HCEC 1CT (cell line): ENCODE measurements around the gene PRMT7.

Source experiments
- DNase-seq: peaks from one replicate; pipeline ENCODE4 v3.0.0-alpha.2; 2017

PRMT7 gene

DNA sequence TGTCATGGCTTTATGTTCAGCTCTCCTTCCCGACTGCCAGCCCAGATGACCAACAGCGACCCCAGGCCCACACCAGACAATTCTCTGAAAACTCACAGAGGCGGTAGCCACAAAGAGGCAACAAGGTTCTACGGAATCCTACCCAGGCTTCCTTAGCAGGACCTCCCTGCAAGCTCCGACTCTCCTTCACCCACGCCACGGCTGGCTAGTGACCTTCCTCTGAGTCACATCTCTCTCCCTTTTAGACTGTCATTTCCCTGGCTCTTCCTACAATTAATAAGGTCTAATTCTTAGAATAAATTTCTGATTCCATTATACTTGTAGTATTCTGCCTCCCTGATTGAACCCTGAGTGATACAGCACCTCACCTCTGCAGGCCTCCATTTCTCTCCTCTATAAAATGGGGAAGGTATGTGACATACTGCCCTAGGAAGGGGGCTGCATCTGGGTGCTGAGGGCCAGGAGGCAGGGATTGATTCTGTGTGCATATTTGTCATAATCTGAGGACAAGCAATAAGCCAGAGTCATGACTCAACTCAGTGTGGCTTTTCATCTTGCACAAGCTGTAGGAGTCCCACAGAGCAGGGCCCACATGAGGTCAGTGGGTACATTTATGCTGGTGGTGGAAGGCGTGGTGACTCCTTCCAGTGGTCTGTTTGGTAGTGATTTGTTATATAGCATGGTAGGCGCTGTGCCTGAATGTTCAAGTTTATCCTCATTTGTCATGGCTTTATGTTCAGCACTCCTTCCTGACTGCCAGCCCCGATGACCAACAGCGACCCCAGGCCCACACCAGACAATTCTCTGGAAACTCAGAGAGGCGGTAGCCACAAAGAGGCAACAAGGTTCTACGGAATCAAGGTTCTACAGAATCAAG, 91.3 kb downstream of the PRMT7 start:
- peak; percentile 43 for DNase-seq

DNA sequence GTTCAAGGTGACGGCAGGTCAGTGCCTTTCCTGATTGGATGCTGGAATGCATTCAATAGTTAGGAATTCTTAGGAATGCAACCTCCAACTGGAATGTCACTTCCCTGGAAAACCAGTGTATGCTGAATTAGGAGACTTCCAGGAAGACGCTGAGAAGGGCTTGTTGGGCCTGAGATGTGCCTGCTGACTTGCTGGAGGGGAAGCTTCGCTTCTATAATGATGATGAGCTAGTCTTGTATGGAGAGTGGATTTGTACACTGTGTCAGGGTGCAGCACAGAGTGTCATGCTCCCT, 91.9 kb downstream of the PRMT7 start:
- DNase-seq, result no peak

DNA sequence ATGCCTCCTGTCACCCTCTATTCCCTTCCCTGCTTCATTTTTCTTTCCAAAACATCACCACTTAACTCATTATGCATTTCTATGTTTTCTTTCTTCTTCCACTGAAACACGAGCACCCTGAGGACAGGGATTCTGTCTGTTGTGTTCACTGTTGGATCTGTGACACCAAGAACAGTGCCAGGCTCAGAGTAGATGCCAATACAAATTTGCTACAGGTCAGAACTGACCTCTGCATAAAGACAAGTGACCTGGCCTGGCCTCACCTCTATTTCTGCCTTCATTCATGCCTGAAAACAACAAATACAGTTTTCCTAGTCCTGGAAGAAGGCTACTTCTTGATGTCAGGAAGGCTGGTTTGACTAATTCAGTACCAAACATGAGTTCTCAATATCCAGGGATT, 92.4 kb downstream of the PRMT7 start:
- no peak for DNase-seq

DNA sequence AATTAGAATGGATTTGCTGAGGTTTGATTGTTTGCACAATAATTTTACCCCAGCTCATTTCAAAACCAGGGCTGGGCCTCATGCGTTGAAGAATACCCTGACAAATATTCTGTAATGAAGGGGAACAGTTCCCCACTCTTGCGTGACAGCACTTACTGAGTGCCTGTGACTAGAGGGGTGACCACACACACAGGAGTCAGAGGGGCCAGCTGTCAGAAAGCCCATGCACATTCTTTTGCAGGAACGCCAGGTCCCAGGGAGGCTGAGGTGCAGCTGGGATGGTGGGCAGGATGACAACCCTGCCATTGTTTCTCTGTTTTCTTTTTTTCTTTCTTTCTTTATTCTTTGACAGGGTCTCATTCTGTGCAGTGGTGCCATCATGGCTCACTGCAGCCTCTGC, 92.9 kb downstream of the PRMT7 start:
- no peak for DNase-seq

DNA sequence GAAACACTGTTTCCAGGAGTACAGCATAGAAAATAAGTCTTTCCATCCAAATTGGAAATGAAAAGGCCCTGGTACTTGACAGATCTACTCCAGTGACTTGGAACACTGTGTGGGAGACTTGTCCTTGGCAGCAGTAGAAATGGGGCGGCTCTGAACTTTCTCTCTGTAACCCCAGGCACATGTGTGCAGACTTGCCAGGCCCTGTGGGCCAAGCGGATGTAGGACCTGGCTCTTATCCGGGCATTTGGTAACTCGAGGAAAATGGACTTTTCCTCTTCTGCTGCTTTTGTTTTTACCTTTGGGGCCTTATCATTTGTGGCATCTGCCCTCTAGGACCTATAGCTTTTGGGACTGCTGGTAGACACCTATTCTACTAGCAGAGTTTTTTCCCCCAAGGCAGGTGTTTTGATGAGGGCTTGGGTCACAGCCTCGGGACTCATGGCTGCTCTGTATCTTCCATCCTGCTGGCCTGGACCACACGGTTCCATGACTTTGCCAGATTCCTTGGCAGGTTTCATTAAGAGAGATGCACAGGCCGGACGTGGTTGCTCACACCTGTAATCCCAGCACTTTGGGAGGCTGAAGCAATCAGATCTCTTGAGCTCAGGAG, 94.0 kb downstream of the PRMT7 start:
- DNase-seq, result no peak

DNA sequence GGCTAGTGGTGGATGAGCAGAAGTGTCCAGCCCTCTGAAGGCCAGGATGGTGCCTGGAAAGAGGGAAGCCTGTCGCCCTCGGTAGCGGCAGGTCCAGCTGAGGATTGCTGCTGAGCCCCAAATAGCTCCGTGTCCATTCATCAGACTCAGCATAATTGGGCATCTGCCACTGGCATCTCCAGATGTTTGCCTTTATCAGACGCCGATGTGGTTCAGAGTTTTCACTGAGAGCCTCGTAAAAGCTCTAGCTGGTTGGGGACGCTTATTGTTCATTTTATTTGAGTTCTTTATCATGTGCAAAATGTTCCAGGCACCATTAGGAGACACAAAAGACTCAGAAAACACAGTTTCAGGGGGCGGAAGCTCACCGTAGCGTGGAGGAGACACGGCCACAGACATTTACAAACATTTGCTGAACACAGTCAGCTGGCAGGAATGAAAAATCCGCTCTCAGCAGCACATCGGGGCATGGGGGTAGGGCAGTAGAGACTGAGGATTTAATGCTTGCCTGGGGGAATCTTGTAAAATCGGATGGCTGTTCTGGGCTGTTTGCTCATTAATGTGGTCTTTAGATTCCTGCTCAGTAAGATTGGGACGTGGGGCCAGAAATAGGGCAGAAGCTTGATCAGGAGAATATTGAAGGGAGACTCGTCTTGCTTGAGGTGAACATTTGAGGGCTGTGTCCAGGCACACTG, 95.8 kb downstream of the PRMT7 start:
- DNase-seq, result no peak
